AG08396 (cell line): ENCODE results near the gene PASD1.
A peak's percentile ranks its signal among the peaks of the same experiment; 100 is the strongest.

Source experiments
- DNase-seq: peaks from one replicate; pipeline ENCODE4 v3.0.0; 2012; ENCODE audit warnings: low spot score, mixed read lengths

Gene PASD1

DNA sequence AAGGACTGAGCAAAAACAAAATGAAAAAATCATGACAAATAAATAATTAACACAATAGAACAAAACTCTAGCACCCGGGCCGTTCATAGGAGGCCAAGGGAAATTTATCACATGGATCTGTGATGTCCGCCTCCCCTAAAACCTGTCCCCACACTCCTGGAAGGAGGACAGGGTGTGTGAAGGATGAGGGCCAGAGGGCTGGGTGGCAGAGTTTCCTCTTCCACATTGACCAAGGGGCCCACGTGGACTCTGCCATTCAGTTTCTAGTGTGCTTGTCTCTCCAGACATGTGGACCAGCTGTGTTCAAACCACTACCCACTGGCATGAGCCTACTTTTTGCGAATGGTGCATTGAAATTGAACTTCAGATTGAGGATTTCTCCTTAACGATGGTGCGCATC is 138.1 kb downstream of the PASD1 start:
- no peak for DNase-seq

GRCh38 chrX:151702026-151702714 is 138.7 kb downstream of the PASD1 start:
- no peak for DNase-seq

GRCh38 chrX:151702741-151703340 is 139.4 kb downstream of the PASD1 start:
- DNase-seq: no peak

DNA sequence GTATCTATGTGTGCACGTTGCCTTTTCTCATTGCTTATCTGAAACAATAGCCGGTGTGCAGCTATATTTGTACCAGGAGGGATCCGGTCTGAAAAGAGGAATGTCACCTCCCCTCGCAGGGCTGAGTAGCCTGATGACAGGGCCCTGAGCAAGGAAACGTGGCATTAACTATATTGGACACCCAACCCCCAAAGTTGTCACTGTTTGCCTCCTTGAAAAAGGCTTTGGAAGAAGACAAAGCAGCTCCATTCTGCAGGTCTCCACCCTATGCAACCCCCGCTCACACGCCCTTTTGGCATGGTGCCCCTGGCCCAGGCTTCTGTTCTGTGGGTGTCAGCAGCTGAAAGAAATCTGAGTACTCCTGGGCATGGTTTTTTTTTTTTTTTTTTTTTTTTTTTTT is 140.0 kb downstream of the PASD1 start:
- no peak for DNase-seq

GRCh38 chrX:151704041-151704663 is 140.7 kb downstream of the PASD1 start:
- DNase-seq: no peak

DNA sequence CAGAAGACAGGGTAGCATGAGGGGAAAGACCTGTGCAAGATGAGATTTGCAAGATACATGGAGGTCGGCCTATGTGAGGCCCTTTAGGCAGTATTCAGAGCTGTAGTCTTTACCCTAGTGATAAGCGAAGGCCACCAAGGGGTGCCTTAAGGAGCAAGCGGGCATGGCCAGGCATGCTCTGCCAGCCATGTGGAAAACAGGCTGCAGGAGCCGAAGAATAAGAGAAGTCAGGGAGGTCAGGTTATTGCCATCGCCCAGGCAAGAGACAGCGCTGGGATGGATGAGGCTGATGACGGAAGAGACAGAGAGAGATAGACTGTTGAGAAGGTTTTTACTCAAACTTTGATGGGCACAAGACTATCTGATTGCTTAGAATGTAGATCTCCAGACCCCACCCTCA is 145.3 kb downstream of the PASD1 start:
- no peak for DNase-seq

- no peak for DNase-seq
Observed at GRCh38 chrX:151710457-151710856, 147.0 kb downstream of the PASD1 start.

GRCh38 chrX:151711154-151711553 is 147.7 kb downstream of the PASD1 start:
- DNase-seq: no peak

DNA sequence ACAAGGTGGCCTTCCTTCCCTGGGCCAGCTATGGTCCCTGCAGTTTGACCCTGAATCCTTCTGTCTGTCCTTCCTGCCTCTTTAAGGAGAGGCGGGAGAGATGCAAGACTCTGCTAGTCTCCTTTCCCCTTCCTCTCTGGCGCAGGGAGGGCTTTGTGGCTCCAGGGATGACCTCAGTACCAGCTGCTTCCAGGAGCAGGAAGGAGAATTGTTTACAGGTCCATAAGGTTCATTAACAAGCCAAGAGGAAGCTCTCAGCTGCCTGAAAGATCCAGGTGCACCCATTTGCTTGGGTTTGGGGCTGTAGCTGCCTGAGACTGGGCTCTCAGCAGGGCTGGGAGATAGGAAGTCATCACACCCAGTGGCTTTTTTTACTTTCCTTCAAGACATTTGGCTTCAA is 148.3 kb downstream of the PASD1 start:
- no peak for DNase-seq

GRCh38 chrX:151712253-151712652 is 148.8 kb downstream of the PASD1 start:
- DNase-seq: no peak

DNA sequence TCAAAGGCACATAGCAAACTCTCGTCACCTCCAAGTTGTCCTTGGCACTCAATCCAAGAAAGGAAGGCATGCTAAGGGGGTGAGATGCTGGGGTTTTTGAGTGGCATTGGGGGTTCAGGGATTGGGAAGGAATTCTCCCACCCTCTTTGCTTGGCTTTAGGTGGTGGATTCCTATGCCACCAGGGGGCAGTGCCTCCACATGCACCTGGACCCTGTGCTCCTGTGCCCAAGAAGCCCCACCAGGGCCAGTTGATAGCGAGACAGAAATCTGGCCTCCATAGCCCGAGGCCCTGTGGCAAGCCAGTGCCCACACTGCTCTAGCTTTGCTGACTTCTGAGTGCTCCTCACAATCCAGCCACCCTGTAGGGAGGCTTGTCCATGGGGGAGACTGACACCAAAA is 150.4 kb downstream of the PASD1 start:
- peak; percentile 39 for DNase-seq

- no peak for DNase-seq
Observed at GRCh38 chrX:151714362-151714761, 150.9 kb downstream of the PASD1 start.

DNA sequence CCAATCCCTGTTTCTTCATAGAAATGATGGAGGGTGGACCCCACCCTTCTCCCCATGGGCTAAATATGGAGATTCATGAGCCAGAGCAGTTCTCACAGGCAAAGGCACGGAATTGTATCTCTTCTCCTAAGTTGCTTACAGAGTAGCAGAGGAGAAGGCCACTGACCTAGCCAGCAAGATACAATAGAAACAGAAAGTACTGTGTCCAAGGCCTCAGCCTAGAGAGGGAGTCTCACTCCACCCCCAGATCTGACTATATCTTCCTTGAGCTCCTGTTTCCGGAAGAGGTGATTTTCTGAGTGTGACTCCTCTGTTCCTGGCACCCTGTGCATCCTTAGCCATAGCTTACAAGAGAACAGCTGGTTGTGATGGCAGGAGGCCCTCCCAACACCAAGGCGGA is 152.3 kb downstream of the PASD1 start, which contains the start of gene FATE1:
Gene FATE1, plus strand, starts transcription at position 284 of the 400 bp plus-strand sequence. Its CDS starts 85 bp downstream, at position 369.
- DNase-seq: no peak

GRCh38 chrX:151722241-151722846 is 158.9 kb downstream of the PASD1 start:
- peak; percentile 42 for DNase-seq

GRCh38 chrX:151723156-151723760 is 159.8 kb downstream of the PASD1 start:
- DNase-seq: no peak

- DNase-seq: no peak
Observed at GRCh38 chrX:151724563-151725337, 161.3 kb downstream of the PASD1 start.

DNA sequence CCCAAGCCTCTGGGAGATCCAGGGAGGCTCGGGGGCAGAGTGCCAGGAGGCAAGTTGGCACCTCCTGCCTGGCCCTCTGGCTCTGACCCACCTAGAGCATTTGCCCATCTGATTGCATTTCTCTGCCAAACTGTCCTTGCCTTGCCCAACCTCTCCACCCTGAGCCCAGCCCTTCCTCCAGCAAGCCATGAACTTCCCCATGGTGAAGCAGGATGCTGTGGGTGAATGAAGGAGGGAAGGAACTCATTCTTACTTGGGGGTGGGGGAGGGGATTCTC is 161.8 kb downstream of the PASD1 start:
- DNase-seq: no peak
